Trophoblast cell (in vitro differentiated cells and primary cell): ENCODE measurements around the gene PTPRN2.

Experiments used
- DNase-seq, 2 donors: peaks; one replicate each; pipeline ENCODE4 v3.0.0-alpha.2; 2016
- H2AFZ ChIP-seq: 2 replicates; pipeline ENCODE4 v1.6.1; 2013; ENCODE audit warnings: low read length, moderate library complexity, mild to moderate bottlenecking; ENCODE audit not compliant: insufficient read depth, poor library complexity
- H2AK5ac ChIP-seq: 2 replicates; pipeline ENCODE4 v1.6.1; 2013; ENCODE audit warnings: mild to moderate bottlenecking, low read length
- H2BK120ac ChIP-seq: 2 replicates; pipeline ENCODE4 v1.6.1; 2013; ENCODE audit warnings: low read length, mild to moderate bottlenecking, moderate library complexity; ENCODE audit not compliant: insufficient read depth, poor library complexity
- H2BK12ac ChIP-seq: 2 replicates; pipeline ENCODE4 v1.6.1; 2013; ENCODE audit warnings: mild to moderate bottlenecking, low read length, moderate library complexity
- H2BK5ac ChIP-seq: 2 replicates; pipeline ENCODE4 v1.6.1; 2013; ENCODE audit warnings: low read length, low read depth, moderate library complexity, mild to moderate bottlenecking; ENCODE audit not compliant: poor library complexity
- H3K14ac ChIP-seq: 2 replicates; pipeline ENCODE4 v1.6.1; 2013; ENCODE audit warnings: mild to moderate bottlenecking, low read length
- H3K18ac ChIP-seq: 2 replicates; pipeline ENCODE4 v1.6.1; 2013; ENCODE audit warnings: mild to moderate bottlenecking, low read length
- H3K23ac ChIP-seq: 2 replicates; pipeline ENCODE4 v1.6.1; 2013; ENCODE audit warnings: low read length
- H3K27ac ChIP-seq: 2 replicates; pipeline ENCODE4 v1.5.1; 2013; ENCODE audit warnings: low read depth, mild to moderate bottlenecking, inconsistent platforms, low read length, moderate library complexity
- H3K27me3 ChIP-seq: 2 replicates; pipeline ENCODE4 v1.6.1; 2013; ENCODE audit warnings: inconsistent platforms, mild to moderate bottlenecking, low read length, moderate library complexity; ENCODE audit not compliant: insufficient read depth
- H3K36me3 ChIP-seq, 2 experiments: 1 replicate in 1 of 2; 2 replicates in 1 of 2; pipeline ENCODE4 v1.6.1; 2013; ENCODE audit warnings: low read length in 2 of 2, mild to moderate bottlenecking in 2 of 2, moderate library complexity in 1 of 2; ENCODE audit not compliant: insufficient read depth in 2 of 2, control insufficient read depth in 1 of 2
- H3K4ac ChIP-seq: 2 replicates; pipeline ENCODE4 v1.6.1; 2013; ENCODE audit warnings: low read depth, mild to moderate bottlenecking, low read length, moderate library complexity
- H3K4me1 ChIP-seq, 2 experiments: 1 replicate in 1 of 2; 2 replicates in 1 of 2; pipeline ENCODE4 v1.6.1; 2013; ENCODE audit warnings: low read length in 2 of 2, mild to moderate bottlenecking in 2 of 2, moderate library complexity in 1 of 2; ENCODE audit not compliant: insufficient read depth in 2 of 2, control insufficient read depth in 1 of 2
- H3K4me2 ChIP-seq: 2 replicates; pipeline ENCODE4 v1.6.1; 2013; ENCODE audit warnings: inconsistent platforms, mild to moderate bottlenecking, low read length, moderate library complexity
- H3K4me3 ChIP-seq: 2 replicates; pipeline ENCODE4 v1.5.1; 2013; ENCODE audit warnings: mild to moderate bottlenecking, low read depth, low read length, inconsistent platforms
- H3K79me1 ChIP-seq: one replicate; pipeline ENCODE4 v1.6.1; 2013; ENCODE audit warnings: low read length
- H3K79me2 ChIP-seq: 2 replicates; pipeline ENCODE4 v1.6.1; 2013; ENCODE audit warnings: low read length, mild to moderate bottlenecking; ENCODE audit not compliant: control insufficient read depth, insufficient read depth, poor library complexity
- H3K9ac ChIP-seq: 2 replicates; pipeline ENCODE4 v1.6.1; 2013; ENCODE audit warnings: mild to moderate bottlenecking, low read length
- H3K9me3 ChIP-seq: 2 replicates; pipeline ENCODE4 v1.6.1; 2013; ENCODE audit warnings: low read depth, mild to moderate bottlenecking, control low read depth, inconsistent platforms, low read length; ENCODE audit not compliant: insufficient read depth
- H4K12ac ChIP-seq: 2 replicates; pipeline ENCODE4 v1.6.1; 2013; ENCODE audit warnings: low read depth, mild to moderate bottlenecking, low read length, moderate library complexity
- H4K8ac ChIP-seq: 2 replicates; pipeline ENCODE4 v1.6.1; 2013; ENCODE audit warnings: low read depth, mild to moderate bottlenecking, low read length, moderate library complexity
- H4K91ac ChIP-seq: one replicate; pipeline ENCODE4 v1.6.1; 2013; ENCODE audit warnings: low read depth, mild to moderate bottlenecking, low read length, moderate library complexity
- WGBS: extraction: QIAGEN DNeasy Blood & Tissue Kit; methylation state at CpG from one replicate; pipeline ENCODE4 v1.1.7; 2013; ENCODE audit warnings: missing lambda C conversion rate; ENCODE audit not compliant: insufficient read length, insufficient coverage; ENCODE audit errors: extremely low coverage; 5-methylcytosine and 5-hydroxymethylcytosine counted together

PTPRN2 gene

DNA sequence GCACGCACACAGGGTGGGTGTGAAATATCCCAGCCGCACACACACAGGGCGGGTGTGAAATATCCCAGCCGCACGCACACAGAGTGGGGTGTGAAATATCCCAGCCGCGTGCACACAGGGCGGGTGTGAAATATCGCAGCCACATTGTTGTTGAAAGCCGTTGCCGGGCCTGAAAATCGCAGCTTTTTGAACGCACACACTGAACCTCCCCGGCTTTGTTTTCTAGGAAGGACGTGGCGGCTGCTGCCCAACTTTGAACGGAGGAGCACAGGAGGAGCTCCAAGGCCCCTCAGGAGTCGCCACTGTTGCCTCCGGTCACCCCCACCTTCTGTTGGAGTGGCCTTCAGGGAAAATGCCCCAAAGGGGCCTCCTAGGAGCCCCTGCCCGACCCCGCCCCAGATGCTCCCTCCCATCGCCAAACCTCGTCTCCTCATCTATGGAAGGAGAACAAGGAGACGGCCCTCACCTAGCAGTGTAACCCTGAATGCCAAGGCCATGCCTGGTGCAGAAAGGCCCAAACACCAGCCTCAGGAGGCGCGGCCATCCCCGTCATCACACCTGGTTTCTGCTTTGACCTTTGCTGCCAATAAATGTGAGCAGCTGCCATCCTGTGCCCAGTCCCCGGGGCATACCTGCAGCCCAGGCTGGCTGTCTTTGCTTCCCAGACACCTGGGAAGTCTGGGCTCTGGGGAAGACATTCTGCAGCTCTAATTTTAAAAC, 318.6 kb downstream of the PTPRN2 start:
- H3K4me3 ChIP-seq = no peak overlapping the region
- H3K36me3 ChIP-seq = no peaks in the 10 kb centered on the region
- H3K4me1 ChIP-seq = no peaks in the 10 kb centered on the region
- H3K4me2 ChIP-seq = no peak overlapping the region
- H3K23ac ChIP-seq = no peak overlapping the region
- no peaks in the 10 kb centered on the region for H3K79me1 ChIP-seq
- WGBS = no CpG with 5 or more reads among the region's 28 CpGs
- H4K91ac ChIP-seq = no peak overlapping the region
- no peak overlapping the region for H2AK5ac ChIP-seq
- no peak overlapping the region for H2BK120ac ChIP-seq
- H3K18ac ChIP-seq = no peak overlapping the region
- DNase-seq = no peak
- no peak overlapping the region for H3K14ac ChIP-seq
- H3K79me2 ChIP-seq = no peaks in the 10 kb centered on the region
- H3K9ac ChIP-seq = no peak overlapping the region
- H3K27me3 ChIP-seq = no peaks in the 10 kb centered on the region
- H2BK12ac ChIP-seq = no peak overlapping the region
- no peak overlapping the region for H3K4ac ChIP-seq
- H2AFZ ChIP-seq = no peak overlapping the region
- no peak overlapping the region for H4K12ac ChIP-seq
- H3K27ac ChIP-seq = no peak overlapping the region
- H3K9me3 ChIP-seq = peaks cover 57% of the 10 kb centered on the region
- no peak overlapping the region for H2BK5ac ChIP-seq
- no peak overlapping the region for H4K8ac ChIP-seq

DNA sequence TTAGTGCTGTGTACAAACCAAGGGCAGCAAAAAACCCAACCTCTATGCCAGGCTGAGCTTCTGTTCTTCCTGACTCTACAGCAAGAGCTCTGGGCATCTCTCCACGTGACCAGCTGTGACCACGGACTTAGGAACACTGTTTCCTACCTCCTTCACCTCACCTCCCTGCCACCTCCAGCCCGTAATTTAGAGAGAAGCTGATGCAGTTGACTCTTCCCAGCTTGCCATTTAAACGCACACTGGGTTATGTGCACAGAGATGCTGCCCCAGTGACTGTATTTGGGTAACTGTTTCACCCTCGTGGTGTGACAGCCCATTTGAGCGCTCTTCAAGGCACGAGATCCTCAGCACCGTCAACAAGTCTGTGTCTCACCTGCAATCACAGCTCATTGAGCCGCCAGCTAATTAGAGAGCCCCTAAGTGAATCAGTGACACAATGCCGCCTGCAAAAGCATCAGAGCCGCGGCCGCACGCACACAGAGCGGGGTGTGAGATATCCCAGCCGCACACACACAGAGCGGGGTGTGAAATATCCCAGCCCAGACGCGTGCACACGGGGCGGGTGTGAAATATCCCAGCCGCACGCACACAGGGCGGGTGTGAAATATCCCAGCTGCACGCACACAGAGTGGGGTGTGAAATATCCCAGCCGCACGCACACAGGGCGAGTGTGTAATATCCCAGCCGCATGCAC, 319.7 kb downstream of the PTPRN2 start:
- no peak overlapping the region for H3K18ac ChIP-seq
- H3K9me3 ChIP-seq = peaks cover 61% of the 10 kb centered on the region
- no peak overlapping the region for H2AK5ac ChIP-seq
- H3K4me2 ChIP-seq = no peak overlapping the region
- H3K4me3 ChIP-seq = no peak overlapping the region
- H3K4me1 ChIP-seq = no peaks in the 10 kb centered on the region
- no peak overlapping the region for H3K9ac ChIP-seq
- no peaks in the 10 kb centered on the region for H3K79me1 ChIP-seq
- H3K27ac ChIP-seq = no peak overlapping the region
- no peak overlapping the region for H4K8ac ChIP-seq
- H2BK5ac ChIP-seq = no peak overlapping the region
- no peak overlapping the region for H3K14ac ChIP-seq
- H4K12ac ChIP-seq = no peak overlapping the region
- H2BK12ac ChIP-seq = no peak overlapping the region
- DNase-seq = no peak
- H3K4ac ChIP-seq = no peak overlapping the region
- no peak overlapping the region for H3K23ac ChIP-seq
- WGBS = no CpG with 5 or more reads among the region's 29 CpGs
- no peak overlapping the region for H2AFZ ChIP-seq
- no peaks in the 10 kb centered on the region for H3K79me2 ChIP-seq
- no peak overlapping the region for H2BK120ac ChIP-seq
- H3K36me3 ChIP-seq = no peaks in the 10 kb centered on the region
- no peaks in the 10 kb centered on the region for H3K27me3 ChIP-seq
- no peak overlapping the region for H4K91ac ChIP-seq

DNA sequence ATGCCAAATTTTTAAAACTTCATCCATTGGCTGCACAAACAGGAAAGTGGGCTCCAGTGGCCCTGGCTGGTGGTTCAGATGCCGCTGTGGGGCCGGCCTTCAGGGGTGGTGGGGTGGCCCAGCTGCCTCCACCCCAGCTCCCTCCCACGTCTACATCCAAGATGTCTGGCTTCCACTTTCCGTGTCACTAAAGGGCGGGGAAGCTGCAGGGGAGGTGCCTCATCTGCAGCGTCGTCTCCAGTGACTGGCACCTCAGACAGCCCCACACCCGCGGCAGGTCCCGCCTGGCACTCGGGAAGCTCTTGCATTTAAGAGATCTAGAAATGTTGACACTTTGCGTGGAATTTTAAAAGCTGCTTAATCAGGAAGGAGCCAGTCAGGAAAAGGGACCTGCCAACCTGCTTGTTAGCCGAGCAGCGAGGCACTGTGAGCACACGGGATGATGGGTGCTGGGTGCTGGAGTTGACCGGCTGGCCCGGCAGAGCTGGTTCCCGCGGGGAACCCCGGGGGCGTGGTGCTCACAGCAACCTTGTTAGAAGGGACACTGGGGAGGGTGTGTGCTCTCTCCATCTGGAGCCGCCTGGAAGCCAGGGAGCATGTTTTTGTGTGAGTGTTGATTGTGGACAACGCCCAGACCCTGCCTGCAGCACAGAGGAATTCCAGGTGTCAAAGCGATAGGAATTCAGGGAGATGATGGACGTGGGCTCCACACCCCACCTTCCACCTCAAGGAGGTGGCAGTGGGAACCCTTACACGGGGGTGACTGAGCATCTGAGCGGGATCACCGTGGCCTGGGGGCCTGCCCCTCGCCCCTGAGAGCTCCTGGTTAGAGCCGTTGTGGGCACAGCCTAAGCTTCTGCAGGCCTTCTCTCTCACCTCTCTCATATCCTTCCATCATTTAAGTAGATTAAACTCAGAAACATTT, 320.5 kb downstream of the PTPRN2 start:
- Histone ChIP-seq H4K12ac (no peak overlapping the region), H3K9me3 (peaks cover 63% of the 10 kb centered on the region), H2BK12ac (no peak overlapping the region), H2BK120ac (no peak overlapping the region), H2AFZ (no peak overlapping the region), H3K4ac (no peak overlapping the region), H3K9ac (no peak overlapping the region), H2AK5ac (no peak overlapping the region), H3K79me1 (no peaks in the 10 kb centered on the region), H3K14ac (no peak overlapping the region), H3K4me3 (no peak overlapping the region), H3K23ac (no peak overlapping the region), H3K4me2 (no peak overlapping the region), H3K4me1 (no peaks in the 10 kb centered on the region), H4K91ac (no peak overlapping the region), H3K27ac (no peak overlapping the region), H4K8ac (no peak overlapping the region), H3K27me3 (no peaks in the 10 kb centered on the region), H3K18ac (no peak overlapping the region), H3K36me3 (no peaks in the 10 kb centered on the region), H2BK5ac (no peak overlapping the region), H3K79me2 (no peaks in the 10 kb centered on the region)
- DNase-seq = no peak
- no CpG with 5 or more reads among the region's 30 CpGs for WGBS

DNA sequence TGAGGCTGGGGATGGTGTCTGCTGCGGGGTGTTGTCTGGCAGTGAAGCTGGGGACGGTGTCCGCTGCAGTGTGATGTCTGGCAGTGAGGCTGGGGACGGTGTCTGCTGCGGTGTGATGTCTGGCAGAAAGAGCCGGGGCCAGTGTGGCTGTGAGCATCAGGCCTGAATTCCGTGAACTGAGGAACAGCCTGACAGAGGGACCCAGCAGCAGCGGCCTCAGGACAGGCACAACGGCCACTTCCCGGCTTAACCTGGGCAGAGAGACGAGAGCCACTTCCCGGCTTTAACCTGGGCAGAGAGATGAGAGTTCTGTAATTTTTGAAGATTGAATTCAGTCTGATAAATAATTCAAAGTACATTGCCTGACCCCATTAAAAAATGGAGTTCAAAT, 321.2 kb downstream of the PTPRN2 start:
- H3K9me3 ChIP-seq = peaks cover 62% of the 10 kb centered on the region
- H2BK5ac ChIP-seq = no peak overlapping the region
- H3K4me1 ChIP-seq = no peaks in the 10 kb centered on the region
- no peak overlapping the region for H2AFZ ChIP-seq
- H3K14ac ChIP-seq = no peak overlapping the region
- no peaks in the 10 kb centered on the region for H3K36me3 ChIP-seq
- no peak overlapping the region for H4K12ac ChIP-seq
- H4K91ac ChIP-seq = no peak overlapping the region
- H3K27ac ChIP-seq = no peak overlapping the region
- H2BK12ac ChIP-seq = no peak overlapping the region
- no peak overlapping the region for H3K23ac ChIP-seq
- H3K27me3 ChIP-seq = no peaks in the 10 kb centered on the region
- H3K79me2 ChIP-seq = no peaks in the 10 kb centered on the region
- no peak overlapping the region for H3K9ac ChIP-seq
- no peak for DNase-seq
- H3K79me1 ChIP-seq = no peaks in the 10 kb centered on the region
- H3K18ac ChIP-seq = no peak overlapping the region
- no CpG with 5 or more reads among the region's 12 CpGs for WGBS
- no peak overlapping the region for H2AK5ac ChIP-seq
- H4K8ac ChIP-seq = no peak overlapping the region
- no peak overlapping the region for H3K4me3 ChIP-seq
- H3K4ac ChIP-seq = no peak overlapping the region
- H2BK120ac ChIP-seq = no peak overlapping the region
- H3K4me2 ChIP-seq = no peak overlapping the region
